Kidney capillary endothelial cell (primary cell): ENCODE measurements around the gene COG3.
"Not testable (repeated sequence)": the region's sequence is repeated elsewhere in the genome, so short reads cannot be mapped to it uniquely, and the experiment has no call there.

Experiments
- DNase-seq: peaks from one replicate; pipeline ENCODE4 v3.0.0-alpha.2; 2018; ENCODE audit warnings: low spot score

The COG3 gene, protein sequence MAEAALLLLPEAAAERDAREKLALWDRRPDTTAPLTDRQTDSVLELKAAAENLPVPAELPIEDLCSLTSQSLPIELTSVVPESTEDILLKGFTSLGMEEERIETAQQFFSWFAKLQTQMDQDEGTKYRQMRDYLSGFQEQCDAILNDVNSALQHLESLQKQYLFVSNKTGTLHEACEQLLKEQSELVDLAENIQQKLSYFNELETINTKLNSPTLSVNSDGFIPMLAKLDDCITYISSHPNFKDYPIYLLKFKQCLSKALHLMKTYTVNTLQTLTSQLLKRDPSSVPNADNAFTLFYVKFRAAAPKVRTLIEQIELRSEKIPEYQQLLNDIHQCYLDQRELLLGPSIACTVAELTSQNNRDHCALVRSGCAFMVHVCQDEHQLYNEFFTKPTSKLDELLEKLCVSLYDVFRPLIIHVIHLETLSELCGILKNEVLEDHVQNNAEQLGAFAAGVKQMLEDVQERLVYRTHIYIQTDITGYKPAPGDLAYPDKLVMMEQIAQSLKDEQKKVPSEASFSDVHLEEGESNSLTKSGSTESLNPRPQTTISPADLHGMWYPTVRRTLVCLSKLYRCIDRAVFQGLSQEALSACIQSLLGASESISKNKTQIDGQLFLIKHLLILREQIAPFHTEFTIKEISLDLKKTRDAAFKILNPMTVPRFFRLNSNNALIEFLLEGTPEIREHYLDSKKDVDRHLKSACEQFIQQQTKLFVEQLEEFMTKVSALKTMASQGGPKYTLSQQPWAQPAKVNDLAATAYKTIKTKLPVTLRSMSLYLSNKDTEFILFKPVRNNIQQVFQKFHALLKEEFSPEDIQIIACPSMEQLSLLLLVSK

DNA sequence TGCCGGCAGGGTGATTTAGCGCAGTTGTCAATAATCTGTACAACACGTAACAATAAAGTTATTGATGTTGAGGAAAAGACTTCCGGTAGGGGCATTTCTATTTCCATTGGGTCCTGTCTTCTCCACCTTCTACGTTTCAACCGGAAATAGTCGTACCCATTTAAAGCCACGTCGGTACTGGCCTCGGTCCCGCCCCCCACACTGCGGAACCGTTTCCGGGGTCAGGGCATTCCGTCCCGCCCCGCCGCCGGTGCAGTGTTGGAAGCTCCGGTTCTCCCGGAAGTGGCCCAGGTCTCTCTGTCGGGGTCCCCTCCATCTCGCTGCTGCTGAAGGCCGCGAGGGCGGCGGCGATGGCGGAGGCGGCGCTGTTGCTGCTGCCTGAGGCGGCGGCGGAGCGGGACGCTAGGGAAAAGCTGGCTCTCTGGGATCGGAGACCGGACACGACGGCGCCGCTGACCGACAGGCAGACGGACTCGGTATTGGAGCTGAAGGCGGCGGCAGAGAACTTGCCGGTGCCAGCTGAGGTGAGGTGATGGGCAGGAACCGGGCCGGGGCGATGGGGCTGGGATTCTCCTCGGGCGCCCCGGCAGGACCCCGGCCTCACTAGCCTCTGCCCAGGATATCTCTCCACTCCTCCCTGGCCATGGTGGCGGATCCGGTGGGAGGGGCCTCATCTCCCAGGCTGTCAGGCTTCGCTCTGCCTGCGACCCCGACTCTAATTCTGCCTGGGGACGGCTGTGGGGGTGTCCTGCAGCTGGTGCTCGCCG, at the start of gene COG3:
Gene COG3 (plus strand): TSS at position 253 of the 767 bp plus-strand sequence. CDS start 98 bp downstream, at position 351.
- DNase-seq, result peak; percentile 96

- DNase-seq, result no peak
These were observed 49.6 kb upstream of the COG3 start for GRCh38 chr13:45415112-45415511.

GRCh38 chr13:45416516-45417128, 48.1 kb upstream of the COG3 start:
- no peak for DNase-seq

- peak; percentile 79 for DNase-seq
These were observed 46.8 kb upstream of the COG3 start, which contains the start of gene SLC25A30 for GRCh38 chr13:45417790-45418534. SLC25A30 (minus strand) TSS chr13:45418373; CDS start chr13:45411425, 6,948 bp downstream.

DNA sequence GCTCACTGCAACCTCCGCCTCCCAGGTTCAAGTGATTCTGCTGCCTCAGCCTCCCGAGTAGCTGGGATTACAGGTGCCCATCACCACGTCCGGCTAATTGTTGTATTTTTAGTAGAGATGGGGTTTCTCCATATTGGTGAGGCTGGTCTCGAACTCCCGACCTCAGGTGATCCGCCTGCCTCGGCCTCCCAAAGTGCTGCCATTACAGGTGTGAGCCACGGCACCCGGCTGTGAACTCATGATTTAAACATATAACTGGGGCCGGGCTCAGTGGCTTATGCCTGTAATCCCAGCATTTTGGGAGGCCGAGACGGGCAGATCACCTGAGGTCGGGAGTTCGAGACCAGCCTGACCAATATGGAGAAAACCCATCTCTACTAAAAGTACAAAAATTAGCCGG, 45.4 kb upstream of the COG3 start:
- DNase-seq, result not testable (repeated sequence)

DNA sequence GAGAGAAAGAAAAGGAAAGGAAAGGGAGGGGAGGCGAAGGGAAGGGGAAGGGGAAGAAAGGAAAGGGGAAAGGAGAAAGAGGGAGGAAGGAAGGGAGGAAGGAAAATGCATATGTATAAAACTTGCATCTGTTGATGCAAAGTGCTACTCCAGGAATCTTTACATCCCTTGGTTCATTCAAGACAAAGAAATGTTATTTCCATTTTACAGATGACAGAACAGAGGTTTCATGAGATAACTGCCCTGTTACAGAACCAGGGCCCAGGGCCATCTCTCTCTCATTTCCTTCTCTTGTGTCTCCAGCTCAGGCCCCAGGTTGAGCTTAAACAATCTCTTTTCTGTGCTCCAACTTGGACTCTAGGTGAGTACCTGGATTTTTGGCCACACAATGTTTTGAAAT, 44.8 kb upstream of the COG3 start:
- no peak for DNase-seq

GRCh38 chr13:45422731-45423292, 41.9 kb upstream of the COG3 start:
- DNase-seq, result no peak

DNA sequence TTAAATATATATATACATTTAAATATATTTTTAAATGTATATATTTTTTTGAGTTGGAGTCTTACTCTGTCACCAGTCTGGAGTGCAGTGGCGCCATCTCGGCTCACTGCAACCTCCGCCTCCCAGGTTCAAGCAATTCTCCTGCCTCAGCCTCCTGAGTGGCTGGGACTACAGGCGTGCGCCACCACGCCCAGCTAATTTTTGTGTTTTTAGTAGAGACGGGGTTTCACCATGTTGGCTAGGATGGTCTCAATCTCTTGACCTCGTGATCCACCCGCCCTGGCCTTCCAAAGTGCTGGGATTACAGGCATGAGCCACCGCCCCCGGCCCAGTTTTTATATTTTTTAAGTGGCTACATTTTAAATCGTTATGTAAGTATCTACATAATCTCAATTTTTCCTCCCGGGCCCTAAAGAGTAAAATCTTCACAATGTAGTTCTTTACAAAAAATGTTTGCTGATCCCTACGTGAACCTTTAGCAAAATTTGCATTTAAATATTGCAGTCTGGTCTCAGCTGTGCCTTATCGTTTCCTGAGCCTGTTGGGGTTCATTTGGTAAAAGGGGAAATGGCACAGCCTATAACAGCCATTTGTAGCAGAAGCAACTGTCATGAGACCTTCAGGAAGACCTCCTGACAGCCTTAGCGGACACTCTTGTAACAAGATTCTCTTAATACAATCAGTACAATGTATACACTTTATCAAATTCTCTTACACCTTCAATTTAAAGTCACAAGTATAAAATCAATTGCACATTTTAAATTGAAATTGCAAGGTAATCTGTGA, 38.5 kb upstream of the COG3 start:
- not testable (repeated sequence) for DNase-seq

- no peak for DNase-seq
These were observed 31.9 kb upstream of the COG3 start for GRCh38 chr13:45432737-45433380.

DNA sequence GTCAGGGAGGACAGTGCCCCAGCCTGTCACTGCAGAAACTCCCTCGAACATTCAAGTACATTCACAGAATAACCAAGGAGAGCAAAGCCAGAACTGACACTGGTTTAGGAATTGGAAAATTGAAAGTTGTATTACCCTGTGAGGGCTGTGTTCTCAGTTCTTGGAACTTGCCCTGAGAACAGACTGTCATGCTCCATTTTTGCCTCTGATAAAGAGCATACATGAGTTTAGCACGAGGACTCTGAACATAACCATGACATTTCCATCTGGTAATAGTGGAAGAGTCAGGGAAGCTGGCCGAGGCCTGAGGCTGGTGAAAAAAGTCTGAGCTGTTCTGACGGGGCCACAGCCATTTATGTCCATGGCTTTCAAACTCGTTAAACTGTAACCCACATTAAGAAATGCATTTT, 31.4 kb upstream of the COG3 start:
- no peak for DNase-seq

DNA sequence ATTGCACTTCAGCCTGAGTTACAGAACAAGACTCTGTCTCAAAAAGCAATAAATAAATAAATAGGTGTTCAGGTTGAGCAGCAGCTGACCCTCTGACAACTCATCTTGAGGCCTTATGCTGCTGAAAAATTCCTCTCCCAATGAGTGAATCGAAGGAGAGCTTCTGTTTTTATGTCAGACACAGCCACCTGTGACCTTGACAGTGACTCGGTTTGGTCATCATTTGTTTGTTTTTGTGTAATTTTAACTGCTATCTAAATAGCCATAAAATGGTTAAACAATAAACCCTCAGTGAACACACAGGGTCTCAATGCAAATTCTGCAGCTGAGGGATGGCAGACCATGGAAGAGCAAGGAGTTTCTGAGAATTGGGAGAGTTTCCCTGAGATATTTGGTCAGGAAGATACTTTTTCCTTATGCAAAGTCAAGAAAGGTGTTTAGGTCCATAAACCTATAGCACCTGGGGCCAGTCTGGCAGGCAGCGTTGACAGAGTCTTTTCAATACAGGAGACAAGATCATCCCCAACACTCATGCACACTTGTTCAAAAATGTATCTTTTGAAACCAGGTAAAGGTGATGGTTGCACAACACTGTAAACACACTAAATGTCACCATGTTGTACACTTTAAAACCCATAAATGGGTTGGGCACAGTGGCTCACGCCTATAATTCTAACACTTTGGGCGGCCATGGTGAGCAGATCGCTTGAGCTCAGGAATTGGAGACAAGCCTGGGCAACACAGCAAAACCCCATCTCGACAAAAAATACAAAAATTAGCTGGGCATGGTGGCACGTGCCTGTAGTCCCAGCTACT, 30.0 kb upstream of the COG3 start:
- no peak for DNase-seq

DNA sequence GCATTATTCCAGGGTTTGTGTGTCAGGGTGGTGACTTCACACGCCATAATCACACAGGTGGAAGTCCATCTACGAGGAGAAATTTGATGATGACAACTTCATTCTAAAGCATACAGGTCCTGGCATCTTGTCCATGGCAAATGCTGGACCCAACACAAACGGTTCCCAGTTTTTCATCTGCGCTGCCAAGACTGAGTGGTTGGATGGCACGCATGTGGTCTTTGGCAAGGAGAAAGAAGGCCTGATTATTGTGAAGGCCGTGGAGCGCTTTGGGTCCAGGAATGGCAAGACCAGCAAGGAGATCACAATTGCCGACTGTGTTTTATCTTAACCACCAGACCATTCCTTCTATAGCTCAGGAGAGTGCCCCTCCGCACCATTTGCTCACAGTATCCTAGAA, 28.4 kb upstream of the COG3 start:
- DNase-seq, result no peak

DNA sequence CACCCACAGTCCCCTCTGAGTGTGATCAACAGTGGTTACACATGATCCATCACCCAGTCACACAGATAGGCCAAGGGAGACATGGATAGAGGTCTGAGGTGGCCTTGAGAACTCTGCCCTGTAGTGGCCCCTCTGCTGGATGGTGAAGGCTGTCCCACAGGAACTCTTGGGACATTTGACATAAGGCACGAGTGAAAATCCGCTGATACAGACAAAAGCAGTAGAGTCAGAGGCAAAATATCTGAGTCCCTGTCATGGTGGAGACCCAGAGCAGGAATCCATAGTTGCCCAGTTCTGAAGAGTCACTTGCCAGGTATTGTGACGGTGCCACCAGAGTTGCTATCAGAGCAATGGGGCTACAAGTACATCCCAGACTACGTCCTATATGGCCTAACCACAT, 27.8 kb upstream of the COG3 start:
- DNase-seq, result no peak

GRCh38 chr13:45437947-45438346, 26.8 kb upstream of the COG3 start:
- DNase-seq, result no peak

DNA sequence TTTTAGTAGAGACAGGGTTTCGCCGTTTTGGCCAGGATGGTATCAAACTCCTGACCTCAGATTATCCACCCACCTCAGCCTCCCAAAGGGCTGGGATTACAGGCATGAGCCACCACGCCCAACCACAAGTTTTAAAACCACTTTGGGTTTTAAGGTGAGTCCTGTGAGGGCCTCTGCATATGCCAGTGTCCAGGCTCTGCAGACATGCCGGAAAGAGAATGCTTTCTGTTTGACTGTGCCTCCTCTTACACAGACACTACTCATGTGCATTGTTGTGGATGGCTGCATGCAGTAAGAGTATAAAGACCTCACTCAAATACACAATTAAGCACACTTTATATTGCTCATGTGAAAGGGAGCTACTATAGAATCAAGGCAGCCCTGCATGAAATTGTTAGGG, 25.7 kb upstream of the COG3 start:
- DNase-seq, result no peak

- DNase-seq, result no peak
These were observed 24.8 kb upstream of the COG3 start for GRCh38 chr13:45439781-45440462.

- DNase-seq, result peak; percentile 16
These were observed 23.1 kb upstream of the COG3 start for GRCh38 chr13:45441633-45442032.

DNA sequence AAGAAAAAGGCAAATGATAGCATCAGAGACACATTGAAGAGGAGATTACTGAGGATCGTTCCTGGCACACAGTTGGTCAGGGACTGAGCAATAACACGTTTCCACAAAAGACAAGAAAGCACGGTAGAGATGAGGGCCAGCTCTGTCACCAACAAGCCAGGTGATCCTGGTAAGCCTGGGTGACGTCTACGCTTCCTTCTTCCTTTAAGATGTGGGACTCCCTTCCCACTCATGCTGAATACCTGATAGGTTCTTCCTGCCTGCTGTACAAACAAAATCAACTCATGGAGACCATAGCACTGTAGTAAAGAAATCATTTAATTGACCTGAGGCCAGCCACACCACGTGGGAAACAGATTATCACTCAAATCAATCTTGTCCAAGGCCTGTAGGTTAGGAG, 19.7 kb upstream of the COG3 start:
- DNase-seq, result no peak
